H1 (cell line): Measurements from ENCODE around the gene LRRTM4. TPM values are rescaled to one million over a fixed set of nuclear protein-coding genes. Genes with fewer than 3 reads are reported as not detected.

Experiments
- CTCF ChIA-PET: fragments of 300-600 bp; sonication (Branson Sonifier 250); formaldehyde crosslinking; loops from one replicate; lab custom pipeline; 2021; ENCODE audit not compliant: partially characterized antibody; lab: Charles Lee
- POLR2A ChIA-PET: fragments of 300-600 bp; sonication (Branson Sonifier 250); formaldehyde crosslinking; loops from one replicate; lab custom pipeline; 2021; ENCODE audit warnings: inconsistent platforms; ENCODE audit not compliant: partially characterized antibody; lab: Charles Lee
- DNase-seq, 2 experiments: peaks; one replicate each; pipeline versions ENCODE4 v3.0.0 to v3.0.0-alpha.2; 2010 to 2022; ENCODE audit warnings: low spot score in 2 of 2, low read depth in 1 of 2, mixed read lengths in 1 of 2
- FAIRE-seq: peaks from 2 replicates; lab custom pipeline; 2011; peaks lifted over from hg19 to GRCh38; lab: Jason Lieb, UNC
- H2AFZ ChIP-seq: 2 replicates; pipeline ENCODE4 v1.8.1; 2012; ENCODE audit warnings: low read length, inconsistent platforms
- H2AK5ac ChIP-seq: 2 replicates; pipeline ENCODE4 v1.6.1; 2013; ENCODE audit warnings: low read depth, low read length
- H2BK120ac ChIP-seq: replicated peaks from 2 replicates; pipeline ENCODE3; 2013; ENCODE audit warnings: low read depth, low read length, inconsistent platforms
- H2BK12ac ChIP-seq: 2 replicates; pipeline ENCODE4 v1.6.1; 2013; ENCODE audit warnings: low read depth, low read length
- H2BK15ac ChIP-seq: 2 replicates; pipeline ENCODE4 v1.6.1; 2013; ENCODE audit warnings: low read length
- H2BK20ac ChIP-seq: 2 replicates; pipeline ENCODE4 v1.6.1; 2013; ENCODE audit warnings: low read length
- H2BK5ac ChIP-seq: 2 replicates; pipeline ENCODE4 v1.6.1; 2013; ENCODE audit warnings: low read depth, low read length
- H3K14ac ChIP-seq: 2 replicates; pipeline ENCODE4 v1.6.1; 2013; ENCODE audit warnings: inconsistent platforms; ENCODE audit not compliant: insufficient read length
- H3K18ac ChIP-seq: 2 replicates; pipeline ENCODE4 v1.6.1; 2013; ENCODE audit warnings: low read length; ENCODE audit errors: extremely low read depth
- H3K23ac ChIP-seq: 2 replicates; pipeline ENCODE4 v1.6.1; 2013; ENCODE audit warnings: inconsistent platforms; ENCODE audit not compliant: insufficient read length
- H3K23me2 ChIP-seq: 2 replicates; pipeline ENCODE4 v1.6.1; 2013; ENCODE audit warnings: low read depth, low read length
- H3K27ac ChIP-seq: 2 replicates; pipeline ENCODE4 v1.6.1; 2011; ENCODE audit warnings: low read depth, low read length, inconsistent platforms
- H3K27me3 ChIP-seq, 4 experiments: replicated peaks in 1 of 4; 1 replicate in 1 of 4; 2 replicates in 3 of 4; pipeline versions ENCODE4 v1.6.1 to v1.8.1; 2011 to 2013; ENCODE audit warnings: low read length in 3 of 4, mild to moderate bottlenecking in 3 of 4, inconsistent platforms in 2 of 4, mixed read lengths in 2 of 4, moderate library complexity in 1 of 4; ENCODE audit not compliant: control insufficient read depth in 3 of 4, insufficient read depth in 3 of 4; ENCODE audit errors: extremely low read depth in 1 of 4
- H3K36me3 ChIP-seq, 4 experiments: 2 replicates each; pipeline versions ENCODE4 v1.6.1 to v1.8.1; 2011 to 2013; ENCODE audit warnings: mild to moderate bottlenecking in 4 of 4, low read length in 3 of 4, moderate library complexity in 2 of 4, control low read depth in 1 of 4, inconsistent platforms in 1 of 4; ENCODE audit not compliant: insufficient read depth in 4 of 4, control insufficient read depth in 2 of 4
- H3K4ac ChIP-seq: replicated peaks from 2 replicates; pipeline ENCODE3; 2013; ENCODE audit warnings: low read length, low read depth, mixed read lengths, inconsistent platforms; ENCODE audit not compliant: insufficient read length
- H3K4me1 ChIP-seq, 4 experiments: replicated peaks in 1 of 4; 1 replicate in 1 of 4; 2 replicates in 3 of 4; pipeline versions ENCODE4 v1.6.1 to v1.8.1; 2011 to 2013; ENCODE audit warnings: low read length in 3 of 4, inconsistent platforms in 2 of 4, mixed read lengths in 1 of 4; ENCODE audit not compliant: insufficient read depth in 4 of 4, control insufficient read depth in 3 of 4
- H3K4me2 ChIP-seq, 2 experiments: 2 replicates each; pipeline versions ENCODE4 v1.6.1 to v1.8.1; 2011 to 2013; ENCODE audit warnings: low read depth in 2 of 2, low read length in 2 of 2, control low read depth in 1 of 2, inconsistent platforms in 1 of 2, mild to moderate bottlenecking in 1 of 2; ENCODE audit not compliant: insufficient read depth in 1 of 2
- H3K4me3 ChIP-seq, 4 experiments: fragments of 200-600, 300-600 bp in 1 of 4; sonication (generic), shearing (Covaris generic), sonication (Bioruptor Twin) in 1 of 4; 2 replicates each; pipeline versions ENCODE4 v1.5.1 to v1.8.1; 2011 to 2016; ENCODE audit warnings: low read length in 4 of 4, low read depth in 3 of 4, control low read depth in 2 of 4, inconsistent platforms in 2 of 4, mild to moderate bottlenecking in 2 of 4, mixed read lengths in 1 of 4, moderate library complexity in 1 of 4; ENCODE audit not compliant: insufficient read depth in 2 of 4; ENCODE audit errors: extremely low read depth in 1 of 4
- H3K56ac ChIP-seq: replicated peaks from 2 replicates; pipeline ENCODE3; 2013; ENCODE audit warnings: low read depth, mild to moderate bottlenecking, mixed read lengths, low read length, inconsistent platforms; ENCODE audit not compliant: insufficient read length
- H3K79me1 ChIP-seq: 2 replicates; pipeline ENCODE4 v1.6.1; 2013; ENCODE audit warnings: low read depth, low read length, control low read depth
- H3K79me2 ChIP-seq, 2 experiments: 2 replicates each; pipeline versions ENCODE4 v1.6.1 to v1.8.1; 2012 to 2013; ENCODE audit warnings: low read length in 2 of 2, mild to moderate bottlenecking in 2 of 2, inconsistent platforms in 1 of 2; ENCODE audit not compliant: insufficient read depth in 2 of 2, control insufficient read depth in 1 of 2
- H3K9ac ChIP-seq, 4 experiments: replicated peaks in 1 of 4; 1 replicate in 1 of 4; 2 replicates in 3 of 4; pipeline versions ENCODE4 v1.6.1 to v1.8.1; 2011 to 2013; ENCODE audit warnings: low read depth in 3 of 4, low read length in 3 of 4, control low read depth in 2 of 4, mild to moderate bottlenecking in 2 of 4, moderate library complexity in 2 of 4, inconsistent platforms in 1 of 4; ENCODE audit errors: extremely low read depth in 1 of 4
- H3K9me3 ChIP-seq, 2 experiments: 2 replicates each; pipeline versions ENCODE4 v1.6.1 to v1.8.1; 2012 to 2013; ENCODE audit warnings: mild to moderate bottlenecking in 2 of 2, moderate library complexity in 2 of 2, control low read depth in 1 of 2, inconsistent platforms in 1 of 2, low read depth in 1 of 2, low read length in 1 of 2, mixed read lengths in 1 of 2; ENCODE audit not compliant: insufficient read depth in 2 of 2
- H4K20me1 ChIP-seq, 2 experiments: replicated peaks in 1 of 2; 2 replicates each; pipeline versions ENCODE3 to v1.8.1; 2011 to 2013; ENCODE audit warnings: inconsistent platforms in 2 of 2, low read length in 2 of 2, mild to moderate bottlenecking in 1 of 2; ENCODE audit not compliant: insufficient read depth in 2 of 2, control insufficient read depth in 1 of 2
- H4K5ac ChIP-seq: 2 replicates; pipeline ENCODE4 v1.6.1; 2013; ENCODE audit warnings: low read length, low read depth, mixed read lengths, inconsistent platforms; ENCODE audit not compliant: insufficient read length
- H4K8ac ChIP-seq: 2 replicates; pipeline ENCODE4 v1.8.0; 2013; ENCODE audit warnings: mild to moderate bottlenecking, moderate library complexity, low read length, inconsistent platforms; ENCODE audit not compliant: insufficient read depth; ENCODE audit errors: extremely low read depth
- H4K91ac ChIP-seq: replicated peaks from 2 replicates; pipeline ENCODE3; 2013; ENCODE audit warnings: low read length, mixed read lengths, inconsistent platforms; ENCODE audit not compliant: insufficient read length
- MAFK ChIP-seq: IDR thresholded peaks from 2 replicates; pipeline ENCODE4 v1.6.1; 2012; ENCODE audit warnings: low read depth, mild to moderate bottlenecking, improper control_type of control experiment, low read length
- ZNF274 ChIP-seq: IDR thresholded peaks from 2 replicates; pipeline ENCODE4 v1.7.0; 2012; ENCODE audit warnings: low read length, borderline replicate concordance; ENCODE audit errors: extremely low read depth
- WGBS, 2 experiments: shearing (Covaris generic) in 1 of 2; methylation state at CpG; one replicate each; pipeline versions ENCODE4 v1.1.6 to v1.1.7; 2013 to 2015; ENCODE audit warnings: low lambda C conversion rate in 2 of 2, mixed read lengths in 2 of 2, inconsistent platforms in 1 of 2, low coverage in 1 of 2, missing lambda C conversion rate in 1 of 2; ENCODE audit not compliant: insufficient replicate concordance in 2 of 2, insufficient coverage in 1 of 2, insufficient read length in 1 of 2; ENCODE audit errors: extremely low coverage in 1 of 2, missing lambda C conversion rate in 1 of 2; 5-methylcytosine and 5-hydroxymethylcytosine counted together
- polyA plus RNA-seq, 7 experiments: library from polyadenylated mRNA; depleted of rRNA in 3 of 7; stranded (reverse) in 5 of 7; unstranded in 2 of 7; fragments of >200 nt in 5 of 7; fragments of 200-250 nt in 2 of 7; gene quantifications; 1 replicate in 5 of 7; 2 replicates in 1 of 7; 4 replicates in 1 of 7; pipeline versions ENCODE4 v1.2.1 to v1.2.3, GENCODE V29; 2011 to 2013; ENCODE audit warnings: missing spikeins in 2 of 7, mixed read lengths in 2 of 7
- total RNA-seq: library from RNA; stranded (reverse); fragmentation: NEBNext Ultra II Directional; extraction: Animal tissue kit (Norgen Biotek cat#: 25700); gene quantifications from 2 replicates; pipeline ENCODE4 v1.2.1, GENCODE V29; 2021

The LRRTM4 gene
- total and polyA plus RNA-seq, 2 of the 8 experiments (the other 6 are each of a cell fraction or from before 2014, with no cell fraction given), result 3.6 to 9.5 TPM

DNA sequence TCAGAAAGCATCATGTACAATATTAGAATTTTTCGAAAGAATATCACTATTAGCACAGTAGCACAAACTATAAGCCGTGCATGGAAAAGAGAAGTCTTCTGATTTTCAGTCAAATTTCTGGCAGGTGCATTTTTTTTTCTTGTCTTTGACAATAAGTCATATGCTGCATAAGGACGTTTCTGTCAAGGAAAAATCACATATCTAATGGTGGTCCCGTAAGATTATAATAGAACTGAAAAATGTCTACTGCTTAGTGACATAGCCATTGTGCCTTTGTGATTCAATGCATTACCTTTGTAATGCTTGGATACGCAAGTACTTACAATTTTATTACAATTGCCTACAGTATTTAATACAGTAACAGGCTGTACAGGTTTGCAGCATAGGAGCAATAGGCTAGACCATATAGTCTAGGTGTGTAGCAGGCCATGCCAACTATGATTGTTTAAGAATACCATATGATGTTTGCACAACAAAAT lies 329.3 kb downstream of the LRRTM4 start:
- no peak overlapping the region for H3K14ac ChIP-seq
- H4K8ac ChIP-seq, result no peak overlapping the region
- H3K36me3 ChIP-seq, result no peaks in the 10 kb centered on the region
- H2BK15ac ChIP-seq, result no peak overlapping the region
- ChIA-PET POLR2A (no interaction called here), CTCF (interaction anchor here (0.6 to 0.7 kb wide), 2 partner anchors 22 to 188 kb away, joined by 3 read pairs; no protein-coding TSS in a partner anchor)
- no peak overlapping the region for H2BK20ac ChIP-seq
- no peaks in the 10 kb centered on the region for H3K9me3 ChIP-seq
- H3K4me3 ChIP-seq, result no peak overlapping the region
- H2BK12ac ChIP-seq, result no peak overlapping the region
- H2AFZ ChIP-seq, result no peak overlapping the region
- no peak overlapping the region for H3K56ac ChIP-seq
- H2AK5ac ChIP-seq, result no peak overlapping the region
- H3K23ac ChIP-seq, result no peak overlapping the region
- H2BK5ac ChIP-seq, result no peak overlapping the region
- H3K27me3 ChIP-seq, result no peaks in the 10 kb centered on the region
- H2BK120ac ChIP-seq, result no peak overlapping the region
- no peaks in the 10 kb centered on the region for H3K79me1 ChIP-seq
- no peak overlapping the region for H4K5ac ChIP-seq
- no peak for DNase-seq
- H3K4ac ChIP-seq, result no peak overlapping the region
- TF ChIP-seq ZNF274 (no peak), MAFK (no peak)
- FAIRE-seq, result no peak
- WGBS, 2 experiments, result 81% methylated on average over 5 of the region's 5 CpGs; no CpG with 5 or more reads in 1 of the 2 experiments
- no peak overlapping the region for H4K91ac ChIP-seq
- H3K4me1 ChIP-seq, result no peaks in the 10 kb centered on the region
- H3K9ac ChIP-seq, result no peak overlapping the region
- no peak overlapping the region for H3K18ac ChIP-seq
- H4K20me1 ChIP-seq, result no peaks in the 10 kb centered on the region
- H3K79me2 ChIP-seq, result no peaks in the 10 kb centered on the region
- H3K23me2 ChIP-seq, result no peaks in the 10 kb centered on the region
- no peak overlapping the region for H3K27ac ChIP-seq
- no peak overlapping the region for H3K4me2 ChIP-seq
